Colonic mucosa (tissue), 4 donors: ENCODE measurements around the gene MEIOSIN. TPM values are rescaled to one million over a fixed set of nuclear protein-coding genes. Genes with fewer than 3 reads are reported as not detected.

ENCODE experiments used
- DNase-seq: peaks from one replicate; pipeline ENCODE4 v3.0.0-alpha.2; 2020
- H3K27ac ChIP-seq: fragments of 200-600 bp; one replicate; pipeline ENCODE4 v1.8.0; 2021
- H3K27me3 ChIP-seq: fragments of 200-600 bp; one replicate; pipeline ENCODE4 v1.8.0; 2021
- H3K36me3 ChIP-seq: fragments of 200-600 bp; one replicate; pipeline ENCODE4 v1.8.0; 2021
- H3K4me1 ChIP-seq: fragments of 200-600 bp; one replicate; pipeline ENCODE4 v1.8.0; 2021; ENCODE audit warnings: mild to moderate bottlenecking
- H3K4me3 ChIP-seq: fragments of 200-600 bp; one replicate; pipeline ENCODE4 v1.8.0; 2021
- H3K9ac ChIP-seq, 2 donors: one replicate each; pipeline ENCODE4 v1.7.0; 2013; ENCODE audit warnings: control low read depth in 2 of 2, low read depth in 2 of 2, low read length in 2 of 2
- H3K9me3 ChIP-seq: fragments of 200-600 bp; one replicate; pipeline ENCODE4 v1.8.0; 2021
- intact Hi-C: fragments of 100-400 bp; cut with DNase I; formaldehyde crosslinking; loops from one replicate; pipeline ENCODE4 v1.14.1; 2022
- total RNA-seq, 2 donors: library from RNA; stranded (reverse); fragmentation: NEBNext Ultra II Directional in 1 of 2; extraction: Animal tissue kit (Norgen Biotek cat#: 25700) in 1 of 2; gene quantifications; one replicate each; pipeline ENCODE4 v1.2.1, GENCODE V29; 2021
- TF ChIP-seq, protein P1 (sequence below): fragments of 200-600 bp; IDR thresholded peaks from one replicate; pipeline ENCODE4 v1.8.0; 2022; ENCODE audit warnings: antibody characterized with exemption, mild to moderate bottlenecking
- donor health status: healthy.
- donor health status: DM: no; HTN: no; CAD: no.
- donor health status: DM: no; HTN: no; CAD: no.

The MEIOSIN gene
- total RNA-seq, 2 donors from 2014 or later = not detected

DNA sequence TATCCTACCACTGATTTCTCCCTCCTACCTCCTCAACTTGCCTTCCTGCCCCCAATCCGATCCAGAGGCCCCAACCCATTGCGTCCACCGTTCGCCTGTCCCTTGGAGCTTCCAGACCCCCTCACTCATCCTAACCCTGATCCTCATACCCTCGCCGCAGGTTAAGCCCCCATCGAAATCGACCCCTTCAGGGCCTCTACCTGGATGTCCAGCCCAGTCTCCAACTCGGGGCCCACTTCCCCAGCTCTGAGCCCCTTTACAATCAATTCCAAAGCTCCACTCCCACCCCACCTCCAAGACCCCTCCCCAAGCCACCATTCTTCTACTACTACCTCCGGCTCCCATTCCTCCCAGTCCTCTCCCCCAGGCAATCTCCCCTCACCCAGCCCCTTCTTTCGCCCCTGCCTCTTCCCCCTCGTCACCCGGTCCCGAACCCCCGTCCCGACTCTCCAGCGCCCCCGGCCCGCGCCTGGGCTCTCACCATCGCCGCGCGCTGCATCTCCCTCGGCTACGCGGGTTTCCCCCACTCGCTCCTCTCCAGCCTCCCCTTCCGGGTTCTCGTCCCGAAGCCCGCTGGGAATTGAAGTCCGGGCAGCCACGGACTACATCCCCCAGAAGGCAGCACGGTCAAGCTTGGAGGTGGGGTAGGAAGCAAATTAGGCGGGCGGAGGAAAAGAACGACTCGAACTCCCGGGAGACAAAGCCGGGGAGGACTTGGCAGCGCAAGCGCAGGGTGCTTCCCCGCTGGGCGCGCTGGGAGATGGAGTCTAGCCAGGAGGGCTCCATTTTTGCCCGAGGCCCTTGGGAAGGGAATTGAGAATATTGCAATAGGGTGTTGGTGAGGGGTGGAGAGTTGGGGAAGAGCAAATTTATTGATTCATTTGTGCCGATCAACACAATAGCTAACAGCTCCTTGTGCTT is 2.6 kb upstream of the MEIOSIN start, which contains the start of gene FBXO46:
FBXO46 (minus strand) TSS at position 529 of the 921 bp plus-strand sequence. CDS start 17,401 bp downstream, outside the sequence.
- Histone ChIP-seq H3K4me1 (peaks cover 12% of the 10 kb centered on the region), H3K27me3 (no peaks in the 10 kb centered on the region), H3K36me3 (no peaks in the 10 kb centered on the region), H3K9me3 (no peaks in the 10 kb centered on the region), H3K4me3 (peak within 1 kb of the TSS; percentile 78), H3K9ac (peak within 1 kb of the TSS; percentile 89 to 98), H3K27ac (peak within 1 kb of the TSS; percentile 57)
- intact Hi-C loops = no loop called here
- DNase-seq = peak; percentile 98
- TF ChIP-seq, protein P1, sequence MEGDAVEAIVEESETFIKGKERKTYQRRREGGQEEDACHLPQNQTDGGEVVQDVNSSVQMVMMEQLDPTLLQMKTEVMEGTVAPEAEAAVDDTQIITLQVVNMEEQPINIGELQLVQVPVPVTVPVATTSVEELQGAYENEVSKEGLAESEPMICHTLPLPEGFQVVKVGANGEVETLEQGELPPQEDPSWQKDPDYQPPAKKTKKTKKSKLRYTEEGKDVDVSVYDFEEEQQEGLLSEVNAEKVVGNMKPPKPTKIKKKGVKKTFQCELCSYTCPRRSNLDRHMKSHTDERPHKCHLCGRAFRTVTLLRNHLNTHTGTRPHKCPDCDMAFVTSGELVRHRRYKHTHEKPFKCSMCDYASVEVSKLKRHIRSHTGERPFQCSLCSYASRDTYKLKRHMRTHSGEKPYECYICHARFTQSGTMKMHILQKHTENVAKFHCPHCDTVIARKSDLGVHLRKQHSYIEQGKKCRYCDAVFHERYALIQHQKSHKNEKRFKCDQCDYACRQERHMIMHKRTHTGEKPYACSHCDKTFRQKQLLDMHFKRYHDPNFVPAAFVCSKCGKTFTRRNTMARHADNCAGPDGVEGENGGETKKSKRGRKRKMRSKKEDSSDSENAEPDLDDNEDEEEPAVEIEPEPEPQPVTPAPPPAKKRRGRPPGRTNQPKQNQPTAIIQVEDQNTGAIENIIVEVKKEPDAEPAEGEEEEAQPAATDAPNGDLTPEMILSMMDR = no peak

- H3K27ac ChIP-seq = no peak overlapping the region
- no peaks in the 10 kb centered on the region for H3K9me3 ChIP-seq
- H3K4me3 ChIP-seq = no peak overlapping the region
- no peak overlapping the region for H3K9ac ChIP-seq
- TF ChIP-seq, protein P1 = no peak
- no peaks in the 10 kb centered on the region for H3K27me3 ChIP-seq
- DNase-seq = no peak
- no peaks in the 10 kb centered on the region for H3K36me3 ChIP-seq
- no peaks in the 10 kb centered on the region for H3K4me1 ChIP-seq
- intact Hi-C loops = no loop called here
Observed at GRCh38 chr19:45739498-45740439, 6.5 kb downstream of the MEIOSIN start.

DNA sequence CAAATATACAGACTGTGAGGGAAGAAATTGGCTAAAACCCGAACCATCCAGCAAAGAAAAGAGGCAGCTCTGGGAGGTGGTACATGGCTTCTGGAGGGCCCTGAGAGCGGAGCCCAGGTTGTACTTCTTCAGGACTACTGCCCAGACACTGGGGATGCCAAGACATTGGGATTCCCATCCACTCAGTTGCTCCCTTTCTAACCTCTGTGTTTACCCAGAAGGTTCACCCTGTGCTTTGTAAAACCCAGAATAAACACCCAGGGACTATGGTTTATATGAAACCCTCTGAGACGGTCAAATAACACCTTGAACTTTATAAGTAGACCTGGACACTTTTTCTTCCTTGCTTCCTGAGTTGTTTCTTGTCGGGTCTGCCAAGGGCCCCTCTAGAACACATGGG is 9.7 kb downstream of the MEIOSIN start:
- DNase-seq = no peak
- no peaks in the 10 kb centered on the region for H3K27me3 ChIP-seq
- intact Hi-C loops = no loop called here
- H3K4me1 ChIP-seq = no peaks in the 10 kb centered on the region
- H3K36me3 ChIP-seq = no peaks in the 10 kb centered on the region
- no peaks in the 10 kb centered on the region for H3K9me3 ChIP-seq
- H3K27ac ChIP-seq = no peak overlapping the region
- no peak overlapping the region for H3K9ac ChIP-seq
- TF ChIP-seq, protein P1 = no peak
- no peak overlapping the region for H3K4me3 ChIP-seq

- H3K27ac ChIP-seq = no peak overlapping the region
- no peaks in the 10 kb centered on the region for H3K27me3 ChIP-seq
- no peak for DNase-seq
- intact Hi-C loops = no loop called here
- no peak overlapping the region for H3K4me3 ChIP-seq
- no peak overlapping the region for H3K9ac ChIP-seq
- H3K36me3 ChIP-seq = no peaks in the 10 kb centered on the region
- TF ChIP-seq, protein P1 = no peak
- H3K9me3 ChIP-seq = no peaks in the 10 kb centered on the region
- no peaks in the 10 kb centered on the region for H3K4me1 ChIP-seq
Observed at GRCh38 chr19:45745606-45746005, 12.4 kb downstream of the MEIOSIN start.

- Histone ChIP-seq H3K36me3 (no peaks in the 10 kb centered on the region), H3K9ac (no peak overlapping the region), H3K27me3 (no peaks in the 10 kb centered on the region), H3K4me1 (no peaks in the 10 kb centered on the region), H3K9me3 (no peaks in the 10 kb centered on the region), H3K27ac (no peak overlapping the region), H3K4me3 (no peak overlapping the region)
- TF ChIP-seq, protein P1 = no peak
- no peak for DNase-seq
- intact Hi-C loops = no loop called here
Observed at GRCh38 chr19:45746866-45747265, 13.6 kb downstream of the MEIOSIN start.
